GM18870 (cell line): Measurements from ENCODE around the gene DNMT3A.

Source experiments
- ATAC-seq: cut with Tn5 transposase; IDR thresholded peaks from one replicate; pipeline ENCODE4 v1.9.1; 2021; ENCODE audit warnings: moderate library complexity; ENCODE audit not compliant: unreplicated experiment

DNMT3A gene

DNA sequence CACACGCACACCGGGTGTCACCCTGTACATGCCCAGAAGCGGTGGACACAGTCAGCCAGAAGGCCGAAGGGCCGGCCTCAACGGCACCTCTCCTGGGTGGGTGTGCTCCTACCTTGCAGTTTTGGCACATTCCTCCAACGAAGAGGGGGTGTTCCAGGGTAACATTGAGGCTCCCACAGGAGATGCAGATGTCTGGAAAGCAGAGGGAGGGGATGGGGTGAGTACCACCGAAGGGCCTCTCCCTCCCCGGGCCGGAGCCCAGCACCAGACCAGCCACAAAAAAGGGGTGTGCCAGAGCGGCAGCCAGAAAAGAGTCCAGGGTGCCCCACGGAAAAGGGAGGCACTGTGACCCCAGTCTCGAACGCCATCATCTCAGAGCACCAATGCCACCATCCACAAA lies 96.6 kb downstream of the DNMT3A start:
- no peak for ATAC-seq

DNA sequence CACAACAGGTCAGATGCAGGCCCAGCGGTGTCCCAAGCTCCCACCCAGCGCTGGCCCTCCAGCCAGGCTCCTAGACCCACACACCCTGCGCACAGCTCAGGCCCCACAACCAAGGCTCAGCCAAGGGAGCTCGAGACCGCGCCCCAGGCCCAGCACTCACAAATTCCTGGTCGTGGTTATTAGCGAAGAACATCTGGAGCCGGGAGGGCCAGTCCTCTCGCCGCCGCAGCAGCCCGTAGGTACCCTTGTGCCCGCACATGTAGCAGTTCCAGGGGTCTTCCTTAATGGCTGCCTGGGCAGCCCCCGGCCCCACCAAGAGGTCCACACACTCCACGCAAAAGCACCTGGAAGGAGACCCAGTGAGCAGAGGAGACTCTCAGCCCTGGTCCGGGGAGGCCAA lies 97.7 kb downstream of the DNMT3A start:
- no peak for ATAC-seq

DNA sequence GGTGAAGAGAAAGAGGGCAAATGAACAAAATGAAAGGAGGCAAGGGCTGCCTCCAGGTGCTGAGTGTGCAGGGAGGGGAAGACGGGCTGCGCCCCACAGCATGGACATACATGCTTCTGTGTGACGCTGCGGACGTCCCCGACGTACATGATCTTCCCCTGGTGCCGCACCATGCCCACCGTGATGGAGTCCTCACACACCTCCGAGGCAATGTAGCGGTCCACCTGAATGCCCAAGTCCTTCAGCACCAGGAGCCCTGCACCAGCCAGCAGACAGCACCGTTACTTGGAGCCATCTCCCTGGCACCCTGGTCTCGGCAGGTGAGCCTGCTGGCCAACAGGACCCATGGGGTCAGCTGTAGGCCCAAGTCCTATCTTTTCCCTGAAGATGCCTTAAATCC lies 100.3 kb downstream of the DNMT3A start:
- no peak for ATAC-seq

DNA sequence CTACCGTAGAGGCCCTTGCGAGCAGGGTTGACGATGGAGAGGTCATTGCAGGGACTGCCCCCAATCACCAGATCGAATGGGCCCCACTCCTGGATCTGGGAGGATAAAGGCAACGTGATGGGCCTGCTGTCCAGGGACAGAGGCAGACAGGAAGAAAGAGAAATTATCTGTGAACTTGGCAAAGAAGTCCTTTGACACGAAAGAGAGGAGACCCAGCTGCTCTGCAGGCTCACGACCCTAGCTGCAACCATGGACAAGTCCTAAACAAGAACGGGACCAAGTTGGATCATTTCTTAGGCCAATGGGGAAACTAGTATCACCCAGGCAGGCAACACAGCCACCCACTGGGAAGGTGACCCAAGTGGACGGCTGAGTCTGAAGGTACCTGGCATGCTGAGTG lies 101.1 kb downstream of the DNMT3A start:
- ATAC-seq: no peak

DNA sequence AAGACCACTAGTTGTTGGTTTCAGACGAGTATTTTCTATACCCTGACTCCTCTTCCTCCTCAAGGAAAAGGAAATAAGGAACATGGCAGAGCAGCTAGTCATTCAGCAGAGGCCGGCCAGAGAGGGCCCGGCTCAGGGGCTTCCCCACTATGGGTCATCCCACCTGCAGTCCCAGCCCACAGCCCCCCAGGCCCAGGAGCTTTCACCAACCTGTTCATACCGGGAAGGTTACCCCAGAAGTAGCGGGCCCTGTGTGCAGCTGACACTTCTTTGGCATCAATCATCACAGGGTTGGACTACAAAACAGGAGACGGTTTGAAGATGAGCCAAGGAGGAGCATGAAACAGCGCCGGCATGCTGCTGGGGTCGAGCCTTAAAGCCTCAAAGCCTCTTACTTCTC lies 102.8 kb downstream of the DNMT3A start:
- no peak for ATAC-seq

DNA sequence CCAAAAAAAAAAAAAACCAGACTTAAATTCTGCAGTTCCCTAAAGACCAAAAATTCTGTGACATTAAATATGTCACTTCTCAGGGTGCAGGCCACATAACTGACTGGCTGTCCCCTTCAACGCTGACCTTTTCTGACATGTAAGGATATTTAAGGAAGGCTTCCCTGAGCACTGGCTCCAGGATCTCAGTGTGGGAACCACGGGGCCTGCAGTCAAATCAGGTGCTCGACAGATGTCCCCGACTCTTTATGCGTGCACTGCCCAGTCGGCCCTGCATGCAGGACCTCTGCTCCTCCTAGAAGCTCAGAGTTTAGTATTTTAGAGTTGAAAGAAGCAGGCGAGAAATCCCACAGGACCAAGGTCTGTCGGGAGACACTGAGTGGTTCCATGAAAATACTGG lies 104.0 kb downstream of the DNMT3A start:
- no peak for ATAC-seq

DNA sequence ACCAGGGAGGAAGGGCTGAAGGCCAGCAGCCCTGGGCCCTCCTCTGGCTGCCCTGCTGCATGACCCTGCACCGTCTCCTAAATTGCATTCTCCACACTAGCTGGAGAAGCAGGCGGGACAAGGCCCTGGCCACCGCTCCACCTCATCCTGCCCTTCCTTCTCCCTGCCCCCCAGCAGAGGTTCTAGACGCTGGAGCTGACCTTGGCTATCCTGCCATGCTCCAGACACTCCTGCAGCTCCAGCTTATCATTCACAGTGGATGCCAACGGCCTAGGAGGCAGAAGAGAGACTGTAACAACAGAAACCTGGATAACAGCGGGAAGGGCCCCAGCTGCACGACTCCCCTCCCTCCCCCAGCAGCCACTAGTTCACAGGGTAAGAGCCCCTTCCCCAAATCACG lies 105.0 kb downstream of the DNMT3A start:
- no peak for ATAC-seq

DNA sequence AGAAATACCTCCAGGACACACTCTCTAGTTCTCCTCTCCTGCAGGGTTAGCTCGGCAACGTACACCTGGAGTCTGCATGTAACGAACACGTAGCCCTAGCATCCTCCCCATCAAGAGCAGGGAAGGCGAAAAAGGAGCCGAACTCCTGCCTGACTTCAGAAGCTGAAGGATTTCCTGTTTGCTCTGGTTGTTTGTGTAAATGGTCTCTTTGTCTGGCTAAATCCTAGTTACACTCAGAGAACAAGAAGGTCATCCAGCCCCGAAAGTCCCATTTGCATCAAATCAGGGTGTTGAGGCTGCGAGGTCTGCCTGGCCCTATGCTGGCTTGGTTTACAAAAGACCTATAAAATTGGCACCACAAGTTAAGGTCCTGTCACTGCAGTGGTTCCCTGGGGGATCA lies 107.0 kb downstream of the DNMT3A start:
- no peak for ATAC-seq

DNA sequence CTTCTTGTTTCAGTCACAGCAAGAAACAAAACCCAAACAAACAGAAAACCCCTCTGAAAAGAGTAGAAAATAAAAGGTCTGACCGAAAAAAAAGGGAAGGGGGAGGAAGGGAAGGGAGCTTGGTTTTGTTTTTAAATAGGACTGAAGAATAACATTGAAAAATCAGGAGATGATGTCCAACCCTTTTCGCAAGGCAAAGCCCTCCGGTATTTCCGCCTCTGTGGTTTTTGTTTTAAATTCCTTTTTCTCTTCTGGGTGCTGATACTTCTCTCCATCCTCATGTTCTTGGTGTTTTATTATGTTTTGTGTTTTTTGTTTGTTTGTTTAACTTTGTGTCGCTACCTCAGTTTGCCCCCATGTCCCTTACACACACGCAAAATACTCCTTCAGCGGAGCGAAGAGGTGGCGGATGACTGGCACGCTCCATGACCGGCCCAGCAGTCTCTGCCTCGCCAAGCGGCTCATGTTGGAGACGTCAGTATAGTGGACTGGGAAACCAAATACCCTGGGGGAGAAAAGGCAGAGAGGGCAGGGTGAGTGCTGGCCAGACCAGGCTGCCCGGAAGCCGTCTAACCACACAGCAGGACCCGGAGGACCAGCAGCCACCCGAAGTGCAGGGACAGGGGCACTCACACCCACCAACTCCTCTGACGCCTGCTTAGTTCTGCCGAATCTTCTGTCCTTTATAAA lies 107.7 kb downstream of the DNMT3A start:
- no peak for ATAC-seq

DNA sequence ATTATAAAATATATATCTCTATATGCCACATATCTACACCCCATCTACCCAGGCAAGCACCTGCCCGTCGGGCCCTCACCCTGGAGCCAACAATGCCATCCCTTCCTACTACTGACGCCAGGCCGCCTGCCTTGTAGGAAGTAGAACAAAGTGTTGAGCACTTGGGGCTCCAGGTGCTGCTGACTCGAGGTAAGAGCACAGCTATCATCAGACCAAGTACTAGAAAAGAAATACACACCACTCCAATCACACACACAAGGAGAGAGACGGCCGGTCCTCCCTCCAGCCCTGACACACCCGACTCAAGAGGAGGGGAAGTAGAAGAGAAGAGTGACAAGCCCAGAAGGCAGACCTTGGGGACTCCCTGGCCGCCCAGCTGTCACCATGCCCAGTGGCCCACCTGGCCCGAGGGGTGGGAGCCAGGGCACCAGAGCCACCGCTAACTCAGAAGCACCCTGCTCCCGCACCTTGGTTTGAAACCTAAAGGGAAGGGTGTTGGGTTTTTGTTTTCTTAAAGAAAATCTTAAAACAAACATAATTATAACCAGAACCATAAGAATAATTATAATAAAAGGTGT lies 109.4 kb downstream of the DNMT3A start:
- ATAC-seq: no peak

DNA sequence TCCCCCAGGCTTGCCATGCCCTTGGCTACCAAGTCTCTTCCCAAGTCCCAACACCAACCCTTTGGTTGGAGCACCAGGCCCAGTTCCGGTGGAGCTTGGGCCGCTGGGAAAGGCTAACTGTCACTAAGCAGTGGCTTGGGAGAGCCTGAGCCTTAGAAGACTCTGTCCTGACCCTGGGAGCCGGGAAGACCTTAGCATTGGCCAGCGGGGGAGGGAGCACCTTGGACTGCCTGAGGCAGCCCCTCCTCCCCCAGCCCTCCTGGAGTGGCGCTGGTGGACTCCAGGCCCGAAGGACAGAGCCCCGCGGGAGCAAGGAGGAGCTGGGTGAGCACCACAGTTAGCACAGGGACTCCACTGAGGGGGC lies 110.8 kb downstream of the DNMT3A start:
- no peak for ATAC-seq

DNA sequence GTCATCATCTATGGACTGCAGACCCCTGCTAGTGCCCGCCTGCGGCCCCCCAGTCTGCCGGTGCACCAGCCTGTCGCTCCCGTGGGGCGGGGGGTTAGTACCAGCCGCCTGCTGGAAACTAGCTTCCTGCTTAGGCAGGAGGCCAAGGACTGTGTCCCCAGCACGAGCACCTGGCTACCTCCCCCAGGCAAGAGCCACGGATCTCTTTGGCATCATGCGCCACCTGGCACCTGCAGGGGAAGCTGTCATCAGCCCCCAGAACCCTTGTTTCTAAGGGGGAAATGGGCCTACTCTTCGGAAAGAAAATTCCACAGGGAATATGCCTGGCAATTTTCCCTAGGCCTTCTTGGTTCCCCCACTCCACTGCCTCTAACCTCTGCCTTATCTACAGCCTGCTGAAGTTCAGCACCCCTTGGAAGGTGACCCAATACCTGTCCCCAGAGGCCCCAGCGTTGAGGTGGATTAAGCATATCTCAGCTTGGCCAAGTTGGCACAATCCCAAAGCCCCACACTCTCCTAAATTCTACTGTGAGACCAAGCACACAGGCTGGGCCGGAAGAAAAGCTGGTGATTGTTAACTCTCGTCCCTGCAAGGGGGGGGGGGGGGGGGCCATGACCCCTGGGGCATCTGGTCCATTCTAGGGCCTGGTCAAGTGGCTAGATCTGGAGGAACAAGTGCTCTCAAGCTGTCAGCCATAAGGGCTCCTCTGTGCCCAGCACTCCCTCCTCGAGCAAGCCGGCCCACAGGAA lies 111.4 kb downstream of the DNMT3A start:
- ATAC-seq: no peak

DNA sequence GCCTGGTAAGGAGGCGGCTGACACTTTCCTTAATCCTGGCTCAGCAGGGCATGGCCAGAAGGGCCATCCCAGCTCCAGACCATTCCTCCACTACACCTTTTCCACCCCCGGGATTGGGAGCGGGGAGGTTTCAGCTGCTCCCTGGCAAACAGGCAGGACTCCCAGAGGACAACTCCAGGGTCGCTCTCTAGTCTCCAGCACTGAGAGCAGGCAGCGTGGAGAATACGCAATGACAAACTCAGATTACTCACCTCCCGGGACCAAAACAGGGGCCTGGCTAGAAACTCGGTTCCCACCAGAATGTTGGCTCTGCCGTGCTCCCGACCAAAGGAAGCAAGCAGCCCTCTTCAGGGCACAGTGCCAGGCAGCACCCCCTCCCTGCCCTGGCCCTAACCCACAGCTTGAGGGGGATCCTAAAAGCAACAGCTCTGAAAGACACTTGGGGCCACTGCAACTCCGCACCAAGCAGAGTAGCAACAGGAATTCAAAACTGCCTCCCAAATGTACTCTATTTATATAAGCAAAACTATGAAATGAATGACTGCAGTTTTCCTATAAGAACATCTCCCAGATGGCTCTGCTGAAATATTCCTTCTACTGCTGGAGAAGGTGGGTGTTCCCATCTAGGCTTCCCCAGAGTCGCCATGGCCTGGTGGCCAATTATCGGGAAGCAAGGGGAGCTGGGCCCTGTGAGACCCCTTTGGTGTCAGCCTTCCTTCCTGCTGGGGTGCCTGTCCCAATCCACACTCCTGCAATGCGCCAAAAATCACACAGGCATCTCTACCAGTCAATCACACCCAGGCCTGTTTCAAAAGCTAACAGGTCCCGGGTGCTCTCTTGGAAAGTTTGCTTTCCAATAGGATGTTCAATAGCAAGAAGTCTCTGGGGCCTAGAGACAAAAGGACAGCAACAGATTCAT lies 112.2 kb downstream of the DNMT3A start:
- ATAC-seq: no peak

DNA sequence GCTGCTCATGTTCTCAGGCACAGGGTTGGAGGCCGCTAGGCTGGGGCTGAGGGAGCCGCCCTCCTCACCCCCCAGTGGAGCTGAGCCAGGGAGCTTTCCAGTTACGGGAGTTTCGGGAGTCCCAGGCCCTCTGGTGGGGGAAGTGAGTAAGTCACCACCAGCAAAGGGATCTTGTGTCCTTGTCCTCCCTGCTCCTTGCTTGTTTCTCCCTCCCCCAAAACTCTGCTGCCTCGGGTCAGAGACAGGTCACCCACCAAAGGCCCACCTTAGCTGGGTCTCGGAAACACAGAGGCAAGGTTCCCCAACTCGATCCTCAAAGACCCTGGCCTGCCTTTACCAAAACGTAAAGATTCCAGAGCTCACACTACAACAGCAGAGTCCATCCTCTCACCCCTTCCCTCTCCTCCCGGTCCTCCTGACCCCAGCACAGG lies 112.9 kb downstream of the DNMT3A start:
- no peak for ATAC-seq

DNA sequence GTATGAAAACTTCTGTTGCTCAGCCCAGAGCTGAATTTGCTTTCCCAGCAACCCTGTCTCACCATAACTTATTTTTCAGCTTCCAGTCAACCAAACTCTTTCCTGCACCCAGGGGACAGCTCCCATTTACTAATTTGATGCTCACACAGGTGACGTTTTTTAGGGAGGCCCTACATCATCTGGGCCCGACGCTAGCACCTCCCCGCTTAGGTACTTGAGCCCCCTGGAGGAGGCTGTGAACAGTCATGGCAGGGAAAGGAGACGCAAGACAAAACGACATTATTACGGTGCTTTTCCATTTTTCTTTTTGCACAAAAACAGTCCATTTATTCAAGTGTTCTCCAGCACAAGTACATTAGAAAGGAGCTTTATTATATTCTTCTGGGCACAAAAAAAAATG lies 114.1 kb downstream of the DNMT3A start:
- no peak for ATAC-seq

DNA sequence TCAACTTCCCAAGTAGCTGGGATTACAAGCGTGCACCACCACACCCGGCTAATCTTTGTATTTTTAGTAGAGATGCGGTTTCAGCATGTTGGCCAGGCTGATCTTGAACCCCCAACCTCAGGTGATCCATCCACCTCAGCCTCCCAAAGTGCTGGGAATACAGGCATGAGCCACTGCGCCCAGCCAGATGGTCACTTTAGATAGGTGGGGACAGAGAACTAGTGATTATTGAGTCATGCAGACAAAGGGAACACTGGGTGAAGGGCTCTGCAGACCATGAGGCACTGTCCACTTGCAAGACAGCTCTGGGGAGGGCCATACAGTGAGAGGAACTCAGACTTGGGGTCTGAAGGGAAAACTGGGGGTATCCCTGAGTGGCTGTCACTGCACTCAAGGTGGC lies 114.9 kb downstream of the DNMT3A start:
- no peak for ATAC-seq

DNA sequence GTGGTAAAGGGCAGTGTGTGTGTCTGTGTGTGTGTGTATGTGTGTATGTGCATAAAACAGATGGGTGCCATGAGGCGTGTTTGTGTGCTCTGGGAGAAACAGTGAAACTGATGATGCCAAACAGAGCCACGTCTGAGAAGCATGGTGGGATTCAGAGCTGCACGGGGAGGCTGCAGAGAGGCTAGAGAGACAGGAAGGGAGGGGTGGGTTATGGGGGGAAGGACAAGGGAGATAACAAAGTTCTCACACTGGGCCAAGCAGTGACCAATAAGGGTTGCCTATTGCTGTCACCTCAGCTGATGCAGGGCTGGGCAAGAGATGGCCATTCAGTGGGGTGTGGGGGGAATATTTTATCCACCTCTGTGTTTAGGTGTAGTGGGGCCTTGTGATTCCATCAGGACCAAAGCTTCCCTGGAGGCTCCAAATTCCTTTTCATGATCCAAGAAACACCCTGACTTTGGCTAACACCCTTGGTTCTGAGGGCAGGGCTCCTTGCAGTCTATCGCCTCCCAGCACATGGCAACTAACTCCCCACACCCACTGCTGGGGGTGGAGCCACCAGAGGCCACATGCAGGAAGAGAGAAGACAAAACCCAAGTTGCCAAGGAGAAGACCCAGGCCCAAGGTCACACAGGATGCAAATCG lies 119.1 kb downstream of the DNMT3A start:
- no peak for ATAC-seq

DNA sequence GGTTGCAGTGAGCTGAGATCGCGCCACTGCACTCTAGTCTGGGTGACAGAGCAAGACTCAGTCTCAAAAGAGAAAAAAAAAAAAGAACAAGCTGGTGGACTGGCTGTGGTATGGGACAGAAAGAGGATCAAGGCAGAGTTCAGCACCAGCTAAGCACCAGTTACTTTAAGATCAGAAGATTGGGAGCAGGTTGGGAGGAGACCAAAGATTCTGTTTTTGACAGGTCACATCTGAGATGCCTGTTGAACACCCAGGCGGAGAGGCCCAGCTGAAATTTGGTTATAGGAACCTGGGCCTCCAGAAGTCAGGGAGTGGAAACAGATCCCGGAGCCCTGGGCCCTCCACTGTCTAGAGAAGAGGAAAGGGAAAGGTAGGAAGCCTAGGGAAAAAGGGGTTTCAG lies 120.1 kb downstream of the DNMT3A start:
- no peak for ATAC-seq

DNA sequence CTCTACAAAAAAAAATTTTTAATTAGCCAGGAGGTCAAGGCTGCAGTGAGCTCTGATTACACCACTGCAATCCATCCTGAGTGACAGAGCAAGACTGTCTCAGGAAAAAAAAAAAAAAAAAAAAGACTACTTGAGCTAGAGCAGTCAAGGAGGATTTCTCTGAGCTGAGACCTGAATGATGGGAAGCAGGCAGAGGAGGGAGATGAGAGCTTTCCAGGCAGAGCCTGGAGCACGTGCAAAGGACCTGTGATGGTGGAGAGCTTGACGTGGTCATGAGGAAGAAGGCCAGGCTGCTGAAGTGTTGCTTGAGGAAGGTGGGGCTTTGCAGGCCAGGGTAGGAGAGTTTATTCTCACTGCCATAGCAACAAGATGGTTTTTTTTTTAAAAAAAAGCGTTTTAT lies 121.4 kb downstream of the DNMT3A start:
- no peak for ATAC-seq

DNA sequence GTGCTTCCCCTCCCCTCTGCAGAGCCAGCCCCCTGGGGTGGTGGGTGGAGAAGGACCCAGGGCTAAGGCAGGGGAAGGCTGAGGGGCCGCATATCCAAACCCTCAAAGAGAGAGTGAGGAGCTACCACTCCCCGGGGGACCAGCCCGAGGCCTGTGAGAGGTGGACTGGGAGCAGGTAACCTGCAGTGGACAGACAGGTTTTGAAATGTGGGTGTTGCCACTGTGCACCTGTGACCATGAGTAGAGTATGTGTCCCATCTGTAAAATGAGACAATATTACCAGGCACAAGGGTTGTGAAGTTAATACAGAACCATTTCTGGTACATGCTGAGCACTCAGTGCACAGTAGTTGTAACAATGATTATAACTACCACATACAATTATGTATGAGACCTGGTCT lies 122.1 kb downstream of the DNMT3A start:
- no peak for ATAC-seq

DNA sequence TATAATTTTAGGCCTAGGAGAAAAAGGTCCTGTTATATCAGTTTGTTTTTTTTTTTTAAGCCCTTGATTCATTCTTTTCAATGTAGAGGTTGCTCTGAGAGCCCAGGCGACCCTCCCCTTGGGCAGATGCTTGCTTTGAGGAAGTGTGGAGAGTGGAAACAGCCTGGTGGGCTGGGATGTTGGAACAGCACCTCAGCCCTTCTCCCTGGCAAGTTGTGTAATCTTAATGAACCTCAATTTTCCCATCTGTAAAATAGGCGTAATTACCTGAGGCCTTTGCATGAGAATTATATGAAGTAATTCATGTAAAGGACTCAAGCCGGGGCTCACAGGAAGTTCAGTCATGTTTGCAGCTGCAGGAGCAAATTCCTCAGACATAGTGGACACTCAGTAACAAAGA lies 123.6 kb downstream of the DNMT3A start:
- ATAC-seq: no peak
